PC-3 (cell line): ENCODE data around the gene PCSK5. TPM values are rescaled to one million over a fixed set of nuclear protein-coding genes. Genes with fewer than 3 reads are reported as not detected.

Experiments
- ATAC-seq: fragments of 200-7000 bp; cut with Tn5 transposase; 2 replicates; pipeline ENCODE4 v1.9.1; 2020; ENCODE audit warnings: mild to moderate bottlenecking, moderate library complexity
- BruUV-seq: library from RNA; stranded (reverse); fragments of 400-500 nt; replicated peaks from 2 replicates; lab custom pipeline; 2021; lab: Mats Ljungman, UMichigan
- CTCF ChIA-PET: fragments of 300-600 bp; sonication (Branson Sonifier 250); formaldehyde crosslinking; loops from one replicate; lab custom pipeline; 2022; ENCODE audit warnings: antibody characterized with exemption; lab: Charles Lee
- POLR2A ChIA-PET: fragments of 300-600 bp; sonication (Branson Sonifier 250); formaldehyde crosslinking; loops from one replicate; lab custom pipeline; 2022; ENCODE audit warnings: antibody characterized with exemption; ENCODE audit not compliant: unreplicated experiment; lab: Charles Lee
- DNase-seq: peaks from one replicate; pipeline ENCODE4 v3.0.0-alpha.2; 2015
- H2AFZ ChIP-seq: fragments of 300-600 bp; sonication (generic); 2 replicates; pipeline ENCODE4 v1.6.0; 2016; ENCODE audit warnings: antibody characterized with exemption, low read length
- H3F3A ChIP-seq: fragments of 300-600 bp; sonication (generic); one replicate; pipeline ENCODE4 v1.6.0; 2017; ENCODE audit warnings: antibody characterized with exemption, low read length, control low read depth, mild to moderate bottlenecking; ENCODE audit not compliant: unreplicated experiment
- H3K27ac ChIP-seq: fragments of 300-600 bp; sonication (generic); 2 replicates; pipeline ENCODE4 v1.5.1; 2016; ENCODE audit warnings: mild to moderate bottlenecking, low read length
- H3K27me3 ChIP-seq: fragments of 300-600 bp; sonication (generic); 2 replicates; pipeline ENCODE4 v1.6.1; 2016; ENCODE audit warnings: low read length, mixed read lengths
- H3K36me3 ChIP-seq: fragments of 300-600 bp; sonication (generic); 2 replicates; pipeline ENCODE4 v1.6.1; 2016; ENCODE audit warnings: low read depth, mixed run types, low read length, mixed read lengths
- H3K4me1 ChIP-seq: fragments of 300-600 bp; sonication (generic); 2 replicates; pipeline ENCODE4 v1.5.1; 2016; ENCODE audit warnings: low read length; ENCODE audit not compliant: insufficient read depth
- H3K4me2 ChIP-seq: fragments of 300-600 bp; sonication (generic); 2 replicates; pipeline ENCODE4 v1.6.0; 2016; ENCODE audit warnings: low read length
- H3K4me3 ChIP-seq: fragments of 300-600 bp; sonication (generic); 2 replicates; pipeline ENCODE4 v1.5.1; 2016; ENCODE audit warnings: mild to moderate bottlenecking, low read length, mixed read lengths
- H3K79me2 ChIP-seq: fragments of 300-600 bp; sonication (generic); 2 replicates; pipeline ENCODE4 v1.6.1; 2017; ENCODE audit warnings: low read length, mixed read lengths
- H3K9ac ChIP-seq: fragments of 300-600 bp; sonication (generic); 2 replicates; pipeline ENCODE4 v1.6.0; 2016; ENCODE audit warnings: mild to moderate bottlenecking, low read length
- H3K9me2 ChIP-seq: fragments of 300-600 bp; sonication (generic); replicated peaks from 2 replicates; pipeline ENCODE4 v1.6.1; 2016; ENCODE audit warnings: mixed run types, low read length, mixed read lengths
- H3K9me3 ChIP-seq: fragments of 300-600 bp; sonication (generic); 2 replicates; pipeline ENCODE4 v1.6.1; 2016; ENCODE audit warnings: low read length, mixed read lengths
- H4K20me1 ChIP-seq: fragments of 300-600 bp; sonication (generic); 2 replicates; pipeline ENCODE4 v1.6.1; 2016; ENCODE audit warnings: low read length, mixed read lengths
- CTCF ChIP-seq: fragments of 300-600 bp; sonication (generic); conservative IDR thresholded peaks from 2 replicates; pipeline ENCODE4 v1.5.1; 2017; ENCODE audit warnings: antibody characterized with exemption, low read depth, mild to moderate bottlenecking, low read length
- EZH2 ChIP-seq: fragments of 300-600 bp; sonication (generic); IDR thresholded peaks from one replicate; pipeline ENCODE4 v1.6.1; 2017; ENCODE audit warnings: antibody characterized with exemption, mild to moderate bottlenecking, low read length; ENCODE audit not compliant: unreplicated experiment
- EZH2phosphoT487 ChIP-seq: fragments of 300-600 bp; sonication (generic); IDR thresholded peaks from 2 replicates; pipeline ENCODE4 v1.6.1; 2018; ENCODE audit warnings: mild to moderate bottlenecking, antibody characterized with exemption, low read length, borderline replicate concordance
- intact Hi-C: fragments of 100-400 bp; cut with micrococcal nuclease; formaldehyde crosslinking; loops from 2 replicates; pipeline ENCODE4 v1.9.0; 2023
- total RNA-seq: library from RNA; depleted of rRNA; stranded (reverse); fragments of >200 nt; gene quantifications from 2 replicates; pipeline ENCODE4 v1.2.3, GENCODE V29; 2014

Gene PCSK5
- total RNA-seq, 1 experiment from 2014 or later: not detected

DNA sequence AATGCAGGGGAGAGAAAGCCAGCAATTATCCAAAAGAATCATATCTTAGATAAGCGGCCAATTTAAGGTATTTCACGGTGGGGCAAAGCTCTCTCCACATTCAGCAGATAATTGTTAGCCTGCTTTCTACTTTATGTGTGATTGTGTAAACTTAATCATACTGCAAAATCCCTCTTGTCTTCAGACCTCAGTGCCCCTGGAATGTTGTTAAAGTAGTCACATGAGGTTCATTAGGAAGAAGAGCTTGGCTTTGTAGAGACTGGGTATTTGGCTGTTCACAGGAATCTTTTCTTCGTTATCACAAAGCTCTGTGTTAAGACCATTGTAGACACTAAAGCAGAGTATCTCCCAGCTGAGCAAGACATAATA lies 376.8 kb downstream of the PCSK5 start:
- Histone ChIP-seq H2AFZ (no peak overlapping the region), H3K9me3 (no peaks in the 10 kb centered on the region), H3K27ac (no peak overlapping the region), H3K27me3 (no peaks in the 10 kb centered on the region), H3K36me3 (no peaks in the 10 kb centered on the region), H3K4me1 (no peaks in the 10 kb centered on the region), H3K4me3 (no peak overlapping the region), H3K9me2 (no peaks in the 10 kb centered on the region), H4K20me1 (no peaks in the 10 kb centered on the region), H3K4me2 (no peak overlapping the region), H3F3A (no peaks in the 10 kb centered on the region), H3K79me2 (no peaks in the 10 kb centered on the region), H3K9ac (no peak overlapping the region)
- intact Hi-C loops: no loop called here
- ATAC-seq: no peak
- POLR2A ChIA-PET: no interaction called here
- DNase-seq: no peak
- TF ChIP-seq EZH2 (no peak), EZH2phosphoT487 (no peak), CTCF (no peak)
- BruUV-seq: no TSS peak
- CTCF ChIA-PET: no interaction called here

DNA sequence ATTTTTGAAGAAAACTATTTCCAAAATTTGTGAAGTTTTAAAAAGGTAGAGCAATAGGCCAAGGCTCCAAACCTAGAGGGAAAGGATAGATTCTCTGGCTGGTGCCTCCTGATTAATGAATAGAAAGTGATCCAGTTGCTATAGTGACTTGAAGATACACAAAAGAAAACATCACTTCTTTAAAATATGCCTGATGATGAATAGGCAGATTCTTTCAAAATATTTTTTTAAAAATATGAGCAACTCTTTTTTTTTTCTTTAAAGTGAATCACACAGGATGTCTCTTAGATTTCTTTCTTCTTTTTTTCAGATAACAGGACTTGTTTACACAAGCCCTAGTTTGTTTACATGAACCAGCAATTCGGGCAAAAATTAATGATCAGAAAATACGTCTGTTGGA lies 379.3 kb downstream of the PCSK5 start:
- Histone ChIP-seq H3K27me3 (no peaks in the 10 kb centered on the region), H4K20me1 (no peaks in the 10 kb centered on the region), H3K79me2 (no peaks in the 10 kb centered on the region), H2AFZ (no peak overlapping the region), H3K4me2 (no peak overlapping the region), H3F3A (no peaks in the 10 kb centered on the region), H3K9ac (no peak overlapping the region), H3K4me3 (no peak overlapping the region), H3K9me3 (no peaks in the 10 kb centered on the region), H3K9me2 (no peaks in the 10 kb centered on the region), H3K4me1 (no peaks in the 10 kb centered on the region), H3K27ac (no peak overlapping the region), H3K36me3 (no peaks in the 10 kb centered on the region)
- BruUV-seq: no TSS peak
- no peak for TF ChIP-seq EZH2phosphoT487
- no peak for TF ChIP-seq EZH2
- TF ChIP-seq CTCF: no peak
- no peak for ATAC-seq
- no peak for DNase-seq
- CTCF ChIA-PET: no interaction called here
- intact Hi-C loops: no loop called here
- POLR2A ChIA-PET: no interaction called here

GRCh38 chr9:76271755-76272154 lies 381.3 kb downstream of the PCSK5 start:
- no peaks in the 10 kb centered on the region for H3K36me3 ChIP-seq
- no peaks in the 10 kb centered on the region for H3K27me3 ChIP-seq
- H3K27ac ChIP-seq: no peak overlapping the region
- CTCF ChIA-PET: no interaction called here
- H3K9me3 ChIP-seq: no peaks in the 10 kb centered on the region
- H3K79me2 ChIP-seq: no peaks in the 10 kb centered on the region
- no TSS peak for BruUV-seq
- POLR2A ChIA-PET: no interaction called here
- no peak overlapping the region for H2AFZ ChIP-seq
- no peak overlapping the region for H3K4me2 ChIP-seq
- TF ChIP-seq EZH2 (no peak), CTCF (no peak), EZH2phosphoT487 (no peak)
- ATAC-seq (no peak), DNase-seq (no peak)
- H3K9me2 ChIP-seq: no peaks in the 10 kb centered on the region
- no peak overlapping the region for H3K4me3 ChIP-seq
- no peaks in the 10 kb centered on the region for H3F3A ChIP-seq
- no peaks in the 10 kb centered on the region for H3K4me1 ChIP-seq
- intact Hi-C loops: no loop called here
- no peak overlapping the region for H3K9ac ChIP-seq
- no peaks in the 10 kb centered on the region for H4K20me1 ChIP-seq
